GM12878 (cell line): ENCODE data around the gene POU4F3. TPM values are rescaled to one million over a fixed set of nuclear protein-coding genes. Genes with fewer than 3 reads are reported as not detected.

Experiments
- ATAC-seq: fragments of 200-7000 bp; cut with Tn5 transposase; 3 replicates; pipeline ENCODE4 v1.9.1; 2020; ENCODE audit warnings: mild to moderate bottlenecking, moderate library complexity
- BruUV-seq: library from RNA; stranded (reverse); fragments of 400-500 nt; replicated peaks from 2 replicates; lab custom pipeline; 2021; lab: Mats Ljungman, UMichigan
- CTCF ChIA-PET: fragments of 300-600 bp; sonication (Branson Sonifier 250); formaldehyde crosslinking; extraction: SDS; loops from one replicate; lab custom pipeline; 2021; ENCODE audit warnings: inconsistent platforms; lab: Yijun Ruan, JAX
- POLR2A ChIA-PET: fragments of 350-600 bp; formaldehyde crosslinking; extraction: SDS; loops from one replicate; lab custom pipeline; 2021; ENCODE audit warnings: inconsistent platforms; lab: Charles Lee
- RAD21 ChIA-PET: fragments of 300-600 bp; sonication (Branson Sonifier 250); formaldehyde crosslinking; loops from one replicate; lab custom pipeline; 2023; ENCODE audit warnings: antibody characterized with exemption; ENCODE audit not compliant: unreplicated experiment; lab: Charles Lee
- SMC1A ChIA-PET: fragments of 300-600 bp; sonication (Branson Sonifier 250); formaldehyde crosslinking; loops from one replicate; lab custom pipeline; 2023; ENCODE audit not compliant: unreplicated experiment, uncharacterized antibody; lab: Charles Lee
- DNase-seq: peaks from one replicate; pipeline ENCODE4 v3.0.0-alpha.2; 2011; ENCODE audit warnings: low read depth, low spot score
- FAIRE-seq: peaks from 3 replicates; lab custom pipeline; 2011; peaks lifted over from hg19 to GRCh38; lab: Jason Lieb, UNC
- H2AFZ ChIP-seq: 2 replicates; pipeline ENCODE4 v1.6.0; 2011; ENCODE audit warnings: low read depth, low read length, control low read depth; ENCODE audit not compliant: control insufficient read depth
- H3K27ac ChIP-seq: 2 replicates; pipeline ENCODE4 v1.5.1; 2011; ENCODE audit warnings: control low read depth; ENCODE audit not compliant: control insufficient read depth, insufficient read depth
- H3K27me3 ChIP-seq, 2 experiments: replicated peaks in 1 of 2; 2 replicates each; pipeline versions ENCODE4 v1.6.0 to v1.6.1; 2011; ENCODE audit warnings: low read length in 1 of 2; ENCODE audit not compliant: control insufficient read depth in 2 of 2, insufficient read depth in 2 of 2
- H3K36me3 ChIP-seq, 2 experiments: 2 replicates each; pipeline ENCODE4 v1.5.1; 2011; ENCODE audit warnings: low read length in 1 of 2; ENCODE audit not compliant: control insufficient read depth in 2 of 2, insufficient read depth in 2 of 2
- H3K4me1 ChIP-seq: 2 replicates; pipeline ENCODE4 v1.6.1; 2011; ENCODE audit warnings: mild to moderate bottlenecking, low read length, moderate library complexity, mixed read lengths; ENCODE audit not compliant: control insufficient read depth, insufficient read depth
- H3K4me2 ChIP-seq: 2 replicates; pipeline ENCODE4 v1.6.0; 2011; ENCODE audit warnings: control low read depth; ENCODE audit not compliant: control insufficient read depth, insufficient read depth
- H3K4me3 ChIP-seq: fragments of 200-600 bp; sonication (generic); 2 replicates; pipeline ENCODE4 v1.5.1; 2016
- H3K79me2 ChIP-seq: 2 replicates; pipeline ENCODE4 v1.6.0; 2011; ENCODE audit warnings: low read length; ENCODE audit not compliant: control insufficient read depth, insufficient read depth
- H3K9ac ChIP-seq: 2 replicates; pipeline ENCODE4 v1.8.0; 2011; ENCODE audit warnings: low read length, control low read depth, mixed read lengths; ENCODE audit not compliant: control insufficient read depth, insufficient read depth
- H3K9me3 ChIP-seq: replicated peaks from 3 replicates; pipeline ENCODE4 v1.5.1; 2011; ENCODE audit warnings: mild to moderate bottlenecking, low read length; ENCODE audit not compliant: control insufficient read depth, insufficient read depth
- H4K20me1 ChIP-seq: 2 replicates; pipeline ENCODE4 v1.6.0; 2011; ENCODE audit not compliant: control insufficient read depth, insufficient read depth
- CBFB ChIP-seq: IDR thresholded peaks from 2 replicates; pipeline ENCODE4 v1.6.1; 2016; ENCODE audit warnings: antibody characterized with exemption, low read depth
- CHD2 ChIP-seq: IDR thresholded peaks from 2 replicates; pipeline ENCODE4 v1.6.1; 2011; ENCODE audit warnings: low read depth, low read length, improper control_type of control experiment, borderline replicate concordance
- CTCF ChIP-seq, 3 experiments: IDR thresholded peaks in 2 of 3; conservative IDR thresholded peaks in 1 of 3; 2 replicates each; pipeline ENCODE4 v1.5.1; 2011; ENCODE audit warnings: low read depth in 3 of 3, low read length in 3 of 3, mild to moderate bottlenecking in 3 of 3, control low read depth in 2 of 3, moderate library complexity in 2 of 3, inconsistent platforms in 1 of 3, mixed read lengths in 1 of 3; ENCODE audit not compliant: control insufficient read depth in 2 of 3, insufficient read depth in 1 of 3; ENCODE audit errors: extremely low read depth in 1 of 3
- ELK1 ChIP-seq: IDR thresholded peaks from 2 replicates; pipeline ENCODE4 v1.6.1; 2012; ENCODE audit warnings: low read depth, low read length, improper control_type of control experiment
- GABPA ChIP-seq: IDR thresholded peaks from 2 replicates; pipeline ENCODE4 v1.6.1; 2014; ENCODE audit warnings: antibody characterized with exemption, low read depth, mild to moderate bottlenecking, inconsistent platforms
- HCFC1 ChIP-seq: fragments of 150-350 bp; IDR thresholded peaks from 2 replicates; pipeline ENCODE4 v1.6.1; 2014; ENCODE audit warnings: low read length
- MAX ChIP-seq: IDR thresholded peaks from 2 replicates; pipeline ENCODE4 v1.6.1; 2012; ENCODE audit warnings: low read depth, low read length, improper control_type of control experiment
- NFIC ChIP-seq: IDR thresholded peaks from 2 replicates; pipeline ENCODE4 v1.6.1; 2012; ENCODE audit warnings: low read depth, mild to moderate bottlenecking, inconsistent platforms, low read length, moderate library complexity
- NFYA ChIP-seq: IDR thresholded peaks from 2 replicates; pipeline ENCODE4 v1.6.1; 2011; ENCODE audit warnings: low read depth, mild to moderate bottlenecking, low read length, improper control_type of control experiment, borderline replicate concordance
- NR2C1 ChIP-seq: fragments of 450-650 bp; IDR thresholded peaks from 2 replicates; pipeline ENCODE4 v1.6.1; 2017; ENCODE audit warnings: antibody characterized with exemption, mild to moderate bottlenecking, moderate library complexity
- RAD51 ChIP-seq: fragments of 450-650 bp; IDR thresholded peaks from 2 replicates; pipeline ENCODE4 v1.6.1; 2016; ENCODE audit warnings: moderate library complexity, mild to moderate bottlenecking, inconsistent platforms
- SMC3 ChIP-seq: IDR thresholded peaks from 2 replicates; pipeline ENCODE4 v1.6.1; 2011; ENCODE audit warnings: low read length, improper control_type of control experiment, borderline replicate concordance
- SUPT20H ChIP-seq: IDR thresholded peaks from 2 replicates; pipeline ENCODE4 v1.6.1; 2011; ENCODE audit warnings: low read depth, mild to moderate bottlenecking, low read length, moderate library complexity, borderline replicate concordance; ENCODE audit not compliant: control insufficient read depth
- TARDBP ChIP-seq: IDR thresholded peaks from 2 replicates; pipeline ENCODE4 v1.6.1; 2016; ENCODE audit warnings: borderline replicate concordance
- ZBTB33 ChIP-seq: fragments of 450-650 bp; IDR thresholded peaks from 2 replicates; pipeline ENCODE4 v1.6.1; 2017; ENCODE audit warnings: mild to moderate bottlenecking
- ZNF207 ChIP-seq: fragments of 450-650 bp; IDR thresholded peaks from 2 replicates; pipeline ENCODE4 v1.6.1; 2014; ENCODE audit warnings: antibody characterized with exemption, mild to moderate bottlenecking, borderline replicate concordance
- WGBS: methylation state at CpG from one replicate; pipeline ENCODE4 v1.1.6; 2016; ENCODE audit warnings: low lambda C conversion rate; ENCODE audit not compliant: insufficient replicate concordance, insufficient coverage; ENCODE audit errors: missing lambda C conversion rate; 5-methylcytosine and 5-hydroxymethylcytosine counted together
- in situ Hi-C: fragments of 300-500 bp; cut with MboI; formaldehyde crosslinking; loops from 9 replicates; pipeline ENCODE4 v1.14.3; 2018; ENCODE audit warnings: mixed read lengths
- intact Hi-C: fragments of 100-400 bp; cut with micrococcal nuclease; formaldehyde crosslinking; loops from one replicate; pipeline ENCODE4 v1.14.2; 2022; ENCODE audit not compliant: unreplicated experiment
- polyA plus RNA-seq, 11 experiments: library from polyadenylated mRNA; depleted of rRNA in 4 of 11; unstranded in 6 of 11; stranded (reverse) in 5 of 11; fragments of >200 nt; fragmentation: Nextera tagmentation in 4 of 11; fragmentation: Illumina TruSeq in 1 of 11; extraction: Ambion mirVana in 4 of 11; extraction: Trizol in 1 of 11; gene quantifications; 1 replicate in 1 of 11; 2 replicates in 10 of 11; pipeline versions ENCODE4 v1.2.1 to v1.2.3, GENCODE V29; 2011 to 2016; ENCODE audit warnings: inconsistent platforms in 2 of 11, missing spikeins in 2 of 11, low read depth in 1 of 11
- total RNA-seq, 4 experiments: library from RNA; depleted of rRNA in 3 of 4; stranded (reverse); fragments of >200 nt in 3 of 4; fragmentation: Illumina TruSeq in 1 of 4; extraction: Trizol in 1 of 4; gene quantifications; 2 replicates each; pipeline versions ENCODE4 v1.2.1 to v1.2.3, GENCODE V29; 2013 to 2021

The POU4F3 gene
- total and polyA plus RNA-seq, 10 of the 15 experiments (the other 5 are each of a cell fraction or from before 2014, with no cell fraction given) = 0.03 to 0.19 (median 0.08) TPM; not detected in 5

- POLR2A ChIA-PET = no interaction called here
- no peak overlapping the region for H3K4me2 ChIP-seq
- H3K27ac ChIP-seq = no peak overlapping the region
- no peaks in the 10 kb centered on the region for H4K20me1 ChIP-seq
- no peaks in the 10 kb centered on the region for H3K9me3 ChIP-seq
- H3K36me3 ChIP-seq = no peaks in the 10 kb centered on the region
- intact Hi-C loops (no loop called here), in situ Hi-C loops (no loop called here)
- H3K9ac ChIP-seq = no peak overlapping the region
- H3K79me2 ChIP-seq = no peaks in the 10 kb centered on the region
- 78% methylated on average over 2 of the region's 2 CpGs for WGBS
- peaks cover 3 to 9% of the 10 kb centered on the region in 2 experiments; a peak in 2 of 4 replicates for H3K27me3 ChIP-seq
- SMC1A ChIA-PET = no interaction called here
- H3K4me3 ChIP-seq = no peak overlapping the region
- DNase-seq = no peak
- FAIRE-seq = no peak
- H2AFZ ChIP-seq = no peak overlapping the region
- BruUV-seq = no TSS peak
- CTCF ChIA-PET = no interaction called here
- no peaks in the 10 kb centered on the region for H3K4me1 ChIP-seq
- no peak for ATAC-seq
- RAD21 ChIA-PET = no interaction called here
- no peak for TF ChIP-seq ZBTB33
- no peak for TF ChIP-seq NFYA
- TF ChIP-seq ELK1 = no peak
- no peak for TF ChIP-seq TARDBP
- no peak for TF ChIP-seq NFIC
- TF ChIP-seq ZNF207 = no peak
- no peak for TF ChIP-seq SUPT20H
- no peak for TF ChIP-seq CHD2
- TF ChIP-seq SMC3 = no peak
- no peak for TF ChIP-seq GABPA
- no peak for TF ChIP-seq HCFC1
- no peak for TF ChIP-seq MAX
- no peak for TF ChIP-seq NR2C1
- no peak for TF ChIP-seq RAD51
- no peak for TF ChIP-seq CBFB
- TF ChIP-seq CTCF (IDR thresholded peaks at IDR 0.05 in 2 of 3, conservative IDR thresholded peaks at IDR 0.05 in 1 of 3; ENCODE audit: control insufficient read depth in 2 of 3, extremely low read depth in 1 of 3, insufficient read depth in 1 of 3, low read depth in 3 of 3, low read length in 3 of 3) = no peak
These were observed 8.9 kb upstream of the POU4F3 start for GRCh38 chr5:146329697-146330096.
